Astrocyte of the spinal cord (primary cell): Measurements from ENCODE around the gene UBE2K.

Experiments
- DNase-seq: peaks from one replicate; pipeline ENCODE4 v3.0.0; 2011; ENCODE audit warnings: low read depth, low spot score
- H3K4me3 ChIP-seq: 2 replicates; pipeline ENCODE4 v1.5.1; 2011; ENCODE audit warnings: low read depth, mild to moderate bottlenecking, low read length, moderate library complexity
- CTCF ChIP-seq: IDR thresholded peaks from 2 replicates; pipeline ENCODE4 v1.5.1; 2012; ENCODE audit warnings: low read depth, mild to moderate bottlenecking, low read length, inconsistent platforms
- in situ Hi-C: cut with HindIII; loops from 2 replicates; pipeline ENCODE4 v1.10.0; 2017; ENCODE audit warnings: low sequenced_read_pairs

The UBE2K gene

GRCh38 chr4:39706334-39706733 lies 8.4 kb downstream of the UBE2K start:
- in situ Hi-C loops = no loop called here
- H3K4me3 ChIP-seq = no peak overlapping the region
- TF ChIP-seq CTCF = no peak
- DNase-seq = peak; percentile 74

- no peak for TF ChIP-seq CTCF
- no peak for DNase-seq
- no peak overlapping the region for H3K4me3 ChIP-seq
- in situ Hi-C loops = no loop called here
Observed at GRCh38 chr4:39706741-39707511, 9.0 kb downstream of the UBE2K start.

- no peak for DNase-seq
- H3K4me3 ChIP-seq = no peak overlapping the region
- TF ChIP-seq CTCF = no peak
- in situ Hi-C loops = no loop called here
Observed at GRCh38 chr4:39710098-39710896, 12.4 kb downstream of the UBE2K start.

GRCh38 chr4:39712819-39713607 lies 15.1 kb downstream of the UBE2K start:
- no peak for TF ChIP-seq CTCF
- DNase-seq = no peak
- no peak overlapping the region for H3K4me3 ChIP-seq
- in situ Hi-C loops = no loop called here

GRCh38 chr4:39713691-39714090 lies 15.8 kb downstream of the UBE2K start:
- in situ Hi-C loops = no loop called here
- no peak overlapping the region for H3K4me3 ChIP-seq
- DNase-seq = peak; percentile 30
- TF ChIP-seq CTCF = no peak

GRCh38 chr4:39714166-39714565 lies 16.2 kb downstream of the UBE2K start:
- in situ Hi-C loops = no loop called here
- DNase-seq = no peak
- TF ChIP-seq CTCF = no peak
- H3K4me3 ChIP-seq = no peak overlapping the region
